K562 (cell line): ENCODE measurements around the gene PES1. TPM values are rescaled to one million over a fixed set of nuclear protein-coding genes. Genes with fewer than 3 reads are reported as not detected.
A peak's percentile ranks its signal among the peaks of the same experiment; 100 is the strongest.

Source experiments
- BCLAF1 ChIP-seq, 2 experiments: fragments of 450-650 bp in 1 of 2; IDR thresholded peaks; 2 replicates each; pipeline ENCODE4 v1.6.1; 2011 to 2017; ENCODE audit warnings: low read depth in 2 of 2, antibody characterized with exemption in 1 of 2, borderline replicate concordance in 1 of 2, low read length in 1 of 2, mild to moderate bottlenecking in 1 of 2, mixed read lengths in 1 of 2; ENCODE audit not compliant: control insufficient read depth in 1 of 2
- CHD1 ChIP-seq: fragments of 200-600 bp; sonication (generic); IDR thresholded peaks from one replicate; pipeline ENCODE4 v1.6.1; 2012; ENCODE audit warnings: mild to moderate bottlenecking, moderate library complexity, low read length, inconsistent platforms
- CLOCK ChIP-seq: fragments of 250-450 bp; sonication (Bioruptor Pico); IDR thresholded peaks from 2 replicates; pipeline ENCODE4 v1.4.0; 2020; ENCODE audit warnings: mild to moderate bottlenecking, moderate library complexity, borderline replicate concordance
- ELF2 ChIP-seq: fragments of 250-450 bp; sonication (Bioruptor Pico); IDR thresholded peaks from 2 replicates; pipeline ENCODE4 v1.5.0; 2021; ENCODE audit warnings: mild to moderate bottlenecking
- GABPB1 ChIP-seq: sonication (generic); formaldehyde crosslinking; IDR thresholded peaks from 2 replicates; pipeline ENCODE4 v1.8.0; 2022; ENCODE audit warnings: mild to moderate bottlenecking, missing genetic modification reagents
- HNRNPLL ChIP-seq: fragments of 200-400 bp; formaldehyde crosslinking; IDR thresholded peaks from 2 replicates; pipeline ENCODE4 v1.6.1; 2017; ENCODE audit warnings: low read length, low read depth, mild to moderate bottlenecking; ENCODE audit not compliant: poor library complexity, severe bottlenecking
- ILK ChIP-seq: fragments of 450-650 bp; IDR thresholded peaks from 2 replicates; pipeline ENCODE4 v1.6.1; 2016; ENCODE audit warnings: missing genetic modification characterization, low read depth, mild to moderate bottlenecking, missing compliant biosample characterization, moderate library complexity, borderline replicate concordance
- KAT7 ChIP-seq: sonication (generic); formaldehyde crosslinking; IDR thresholded peaks from 2 replicates; pipeline ENCODE4 v1.8.0; 2022; ENCODE audit warnings: missing genetic modification reagents, mild to moderate bottlenecking, borderline replicate concordance
- MTA3 ChIP-seq: fragments of 450-650 bp; formaldehyde crosslinking; IDR thresholded peaks from 2 replicates; pipeline ENCODE4 v1.6.1; 2017; ENCODE audit warnings: mild to moderate bottlenecking, borderline replicate concordance
- NCOA2 ChIP-seq, 2 experiments: fragments of 450-650 bp; IDR thresholded peaks; 2 replicates each; pipeline ENCODE4 v1.6.1; 2018; ENCODE audit warnings: mild to moderate bottlenecking in 2 of 2, moderate library complexity in 1 of 2; ENCODE audit not compliant: partially characterized antibody in 2 of 2
- NFATC3 ChIP-seq: fragments of 450-650 bp; IDR thresholded peaks from 2 replicates; pipeline ENCODE4 v1.6.1; 2017; ENCODE audit warnings: mild to moderate bottlenecking
- RERE ChIP-seq: sonication (generic); formaldehyde crosslinking; IDR thresholded peaks from 2 replicates; pipeline ENCODE4 v1.8.0; 2023; ENCODE audit warnings: missing genetic modification reagents, mild to moderate bottlenecking, borderline replicate concordance
- SP1 ChIP-seq: sonication (generic); formaldehyde crosslinking; IDR thresholded peaks from 2 replicates; pipeline ENCODE4 v1.8.1; 2022; ENCODE audit warnings: mild to moderate bottlenecking, missing genetic modification reagents
- TRIM28 ChIP-seq: fragments of 450-650 bp; IDR thresholded peaks from 2 replicates; pipeline ENCODE4 v1.6.1; 2017
- ZNF282 ChIP-seq: sonication (generic); formaldehyde crosslinking; IDR thresholded peaks from 2 replicates; pipeline ENCODE4 v1.8.1; 2023; ENCODE audit warnings: missing genetic modification reagents
- ZNF583 ChIP-seq: fragments of 250-450 bp; sonication (Bioruptor Pico); IDR thresholded peaks from 2 replicates; pipeline ENCODE4 v1.4.0; 2020
- polyA plus RNA-seq, 8 experiments: library from polyadenylated mRNA; depleted of rRNA in 4 of 8; stranded (reverse) in 5 of 8; unstranded in 3 of 8; fragments of >200 nt; fragmentation: Nextera tagmentation in 2 of 8; fragmentation: Illumina TruSeq in 1 of 8; extraction: Ambion mirVana in 2 of 8; extraction: Trizol in 1 of 8; gene quantifications; 2 replicates each; pipeline versions ENCODE4 v1.2.1 to v1.2.3, GENCODE V29; 2011 to 2014; ENCODE audit warnings: inconsistent platforms in 1 of 8, missing spikeins in 1 of 8
- total RNA-seq, 7 experiments: library from RNA; depleted of rRNA in 6 of 7; stranded (reverse); fragments of >200 nt in 6 of 7; fragmentation: Illumina TruSeq in 2 of 7; extraction: Trizol in 2 of 7; gene quantifications; 2 replicates each; pipeline versions ENCODE4 v1.2.1 to v1.2.3, GENCODE V29; 2011 to 2021; ENCODE audit warnings: low replicate concordance in 1 of 7

The PES1 gene
- total and polyA plus RNA-seq, 9 of the 15 experiments (the other 6 are each of a cell fraction or from before 2014, with no cell fraction given) = 6.5 to 158 (median 94.3) TPM

- TF ChIP-seq CLOCK (CRISPR knock-in tag) (no peak), GABPB1 (peak; percentile 72; the same call in 1 of the 2 replicates), RERE (no peak), NCOA2 (IDR thresholded peaks at IDR 0.05; ENCODE audit: partially characterized antibody in 2 of 2) (peak in 1 of 2 experiments; percentile 98), ELF2 (CRISPR knock-in tag) (peak; percentile 100), ILK (tag) (no peak), CHD1 (no peak), BCLAF1 (IDR thresholded peaks at IDR 0.05; ENCODE audit: borderline replicate concordance in 1 of 2, control insufficient read depth in 1 of 2, low read depth in 2 of 2, low read length in 1 of 2) (0 out of 4 replicates have a peak, but pooled peaks of 1 of the 2 experiments have one; percentile 30), MTA3 (peak; percentile 34; the same call in 1 of the 2 replicates), SP1 (CRISPR knock-in tag) (peak; percentile 67), KAT7 (CRISPR knock-in tag) (no peak), HNRNPLL (no peak), NFATC3 (no peak), ZNF583 (no peak), TRIM28 (no peak), ZNF282 (CRISPR knock-in tag) (no peak)
These were observed at the start of gene PES1 (continued) for GRCh38 chr22:30591588-30592359.
